Measurements from ENCODE around the gene ZCCHC24. TPM values are rescaled to one million over a fixed set of nuclear protein-coding genes. Genes with fewer than 3 reads are reported as not detected.

ZCCHC24 gene
- total RNA-seq, 2 experiments from 2014 or later = 0.67 to 0.85 TPM

DNA sequence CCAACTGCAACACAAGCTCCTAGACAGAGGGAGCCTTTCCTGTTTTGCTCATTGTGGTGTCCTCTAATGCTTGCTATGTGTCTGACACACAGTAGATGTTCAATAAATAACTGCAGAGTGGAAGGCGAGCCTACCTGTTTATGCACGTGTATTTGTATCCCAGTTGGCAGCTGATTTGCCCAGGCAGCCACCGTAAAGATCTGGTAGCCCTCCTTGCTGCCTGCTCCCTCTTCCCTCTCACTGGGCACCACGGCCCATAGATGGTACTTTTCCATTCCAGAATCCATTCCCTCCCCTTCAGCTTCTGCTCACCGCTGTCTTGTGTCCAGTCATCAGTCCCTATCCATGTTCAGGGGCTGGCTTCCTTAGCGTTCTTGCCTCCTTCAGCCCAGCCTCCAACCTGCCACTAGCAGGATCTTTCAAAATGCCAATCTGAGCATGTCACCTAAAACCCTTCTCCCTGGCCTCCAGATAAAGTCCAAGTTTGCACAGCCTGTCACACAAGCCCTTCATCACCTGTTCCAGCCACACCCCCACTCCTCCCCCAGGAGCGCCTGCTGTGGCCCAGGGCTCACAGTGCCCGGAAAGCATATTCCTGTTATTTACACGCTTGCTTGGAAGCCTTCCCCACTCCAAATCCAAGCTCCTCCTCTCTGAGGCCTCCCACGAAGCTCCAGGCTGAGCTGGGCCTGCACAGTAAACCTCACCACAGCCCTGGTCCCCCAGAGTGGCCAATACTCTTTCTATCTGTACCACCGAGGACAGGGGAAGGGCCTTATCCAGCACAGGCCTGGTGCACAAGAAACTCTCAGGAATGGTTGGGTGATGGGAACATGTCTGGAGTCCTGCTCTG lies 21.0 kb downstream of the ZCCHC24 start:
- ChIA-PET POLR2A (no interaction called here), CTCF (no interaction called here)
- TF ChIP-seq, protein P1, sequence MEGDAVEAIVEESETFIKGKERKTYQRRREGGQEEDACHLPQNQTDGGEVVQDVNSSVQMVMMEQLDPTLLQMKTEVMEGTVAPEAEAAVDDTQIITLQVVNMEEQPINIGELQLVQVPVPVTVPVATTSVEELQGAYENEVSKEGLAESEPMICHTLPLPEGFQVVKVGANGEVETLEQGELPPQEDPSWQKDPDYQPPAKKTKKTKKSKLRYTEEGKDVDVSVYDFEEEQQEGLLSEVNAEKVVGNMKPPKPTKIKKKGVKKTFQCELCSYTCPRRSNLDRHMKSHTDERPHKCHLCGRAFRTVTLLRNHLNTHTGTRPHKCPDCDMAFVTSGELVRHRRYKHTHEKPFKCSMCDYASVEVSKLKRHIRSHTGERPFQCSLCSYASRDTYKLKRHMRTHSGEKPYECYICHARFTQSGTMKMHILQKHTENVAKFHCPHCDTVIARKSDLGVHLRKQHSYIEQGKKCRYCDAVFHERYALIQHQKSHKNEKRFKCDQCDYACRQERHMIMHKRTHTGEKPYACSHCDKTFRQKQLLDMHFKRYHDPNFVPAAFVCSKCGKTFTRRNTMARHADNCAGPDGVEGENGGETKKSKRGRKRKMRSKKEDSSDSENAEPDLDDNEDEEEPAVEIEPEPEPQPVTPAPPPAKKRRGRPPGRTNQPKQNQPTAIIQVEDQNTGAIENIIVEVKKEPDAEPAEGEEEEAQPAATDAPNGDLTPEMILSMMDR (IDR thresholded peaks at IDR 0.05) = no peak
- Mint-ChIP-seq H3K27me3 (no peaks in the 10 kb centered on the region), H3K4me3 (no peak overlapping the region), H3K9me3 (no peaks in the 10 kb centered on the region), H3K4me1 (ENCODE audit: low read depth) (no peaks in the 10 kb centered on the region), H3K36me3 (ENCODE audit: low read depth) (no peaks in the 10 kb centered on the region), H3K27ac (no peak overlapping the region)
- H3K27me3 ChIP-seq (ENCODE audit: control insufficient read depth in 1 of 2, insufficient read depth in 2 of 2, low read length in 2 of 2) = no peaks in the 10 kb centered on the region
- no peak overlapping the region for H3K27ac ChIP-seq (ENCODE audit: low read depth in 1 of 2, low read length in 2 of 2)
- H3K4me3 ChIP-seq (ENCODE audit: low read length) = no peak overlapping the region
- no peak for ATAC-seq (ENCODE audit: poor library complexity)
- H3K4me1 ChIP-seq (ENCODE audit: insufficient read depth, low read length) = no peaks in the 10 kb centered on the region
- no peaks in the 10 kb centered on the region for H3K36me3 ChIP-seq (ENCODE audit: insufficient read depth, low read length)
- intact Hi-C loops (cut with DNase I, micrococcal nuclease) = no loop called here
- DNase-seq = no peak
- H3K9me3 ChIP-seq (ENCODE audit: control insufficient read depth in 1 of 2, insufficient read depth in 1 of 2, low read length in 2 of 2) = no peaks in the 10 kb centered on the region

DNA sequence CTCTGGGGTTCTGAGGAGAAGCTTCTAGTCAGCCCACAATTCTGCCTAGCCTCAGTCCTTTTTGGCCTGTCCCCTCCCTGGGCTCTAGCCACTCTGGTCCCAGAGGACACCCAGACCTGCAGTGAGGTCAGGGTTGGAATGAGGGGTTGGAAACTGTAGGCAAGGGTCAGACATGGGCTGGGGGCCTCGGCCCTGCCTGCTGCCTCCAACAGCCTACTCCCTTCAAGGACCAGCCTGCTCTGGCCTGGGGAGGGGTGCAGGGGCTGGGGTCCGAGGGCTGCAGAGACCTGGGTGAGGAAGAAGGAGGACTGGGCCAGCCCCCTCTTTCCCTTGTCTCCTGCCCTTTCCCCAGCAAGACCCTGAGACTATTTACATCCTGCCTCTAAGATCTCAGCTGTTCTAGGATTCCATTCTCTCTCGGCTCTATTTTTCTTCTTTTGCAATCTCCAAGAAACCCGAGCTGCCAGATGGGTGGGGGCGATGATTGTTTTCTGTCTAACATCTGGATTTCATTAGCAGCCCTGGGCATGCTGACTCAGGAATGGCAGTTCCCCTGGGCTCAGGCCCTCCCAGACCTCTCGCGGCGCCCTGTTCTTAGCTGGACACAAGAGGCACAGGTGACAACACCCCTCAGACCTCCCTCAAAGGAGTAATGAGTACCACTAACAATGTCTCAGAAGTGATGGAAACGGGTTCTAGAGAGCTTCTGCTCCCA lies 23.1 kb downstream of the ZCCHC24 start:
- H3K9me3 ChIP-seq (ENCODE audit: control insufficient read depth in 1 of 2, insufficient read depth in 1 of 2, low read length in 2 of 2) = no peaks in the 10 kb centered on the region
- intact Hi-C loops (cut with DNase I, micrococcal nuclease) = no loop called here
- ATAC-seq (ENCODE audit: poor library complexity) (no peak), DNase-seq (no peak)
- Mint-ChIP-seq H3K4me1 (ENCODE audit: low read depth) (no peaks in the 10 kb centered on the region), H3K27ac (no peak overlapping the region), H3K4me3 (no peak overlapping the region), H3K36me3 (ENCODE audit: low read depth) (no peaks in the 10 kb centered on the region), H3K27me3 (no peaks in the 10 kb centered on the region), H3K9me3 (no peaks in the 10 kb centered on the region)
- no peaks in the 10 kb centered on the region for H3K4me1 ChIP-seq (ENCODE audit: insufficient read depth, low read length)
- TF ChIP-seq, protein P1 (IDR thresholded peaks at IDR 0.05) = no peak
- H3K27ac ChIP-seq (ENCODE audit: low read depth in 1 of 2, low read length in 2 of 2) = no peak overlapping the region
- no peaks in the 10 kb centered on the region for H3K27me3 ChIP-seq (ENCODE audit: control insufficient read depth in 1 of 2, insufficient read depth in 2 of 2, low read length in 2 of 2)
- H3K4me3 ChIP-seq (ENCODE audit: low read length) = no peak overlapping the region
- ChIA-PET CTCF (no interaction called here), POLR2A (no interaction called here)
- no peaks in the 10 kb centered on the region for H3K36me3 ChIP-seq (ENCODE audit: insufficient read depth, low read length)

DNA sequence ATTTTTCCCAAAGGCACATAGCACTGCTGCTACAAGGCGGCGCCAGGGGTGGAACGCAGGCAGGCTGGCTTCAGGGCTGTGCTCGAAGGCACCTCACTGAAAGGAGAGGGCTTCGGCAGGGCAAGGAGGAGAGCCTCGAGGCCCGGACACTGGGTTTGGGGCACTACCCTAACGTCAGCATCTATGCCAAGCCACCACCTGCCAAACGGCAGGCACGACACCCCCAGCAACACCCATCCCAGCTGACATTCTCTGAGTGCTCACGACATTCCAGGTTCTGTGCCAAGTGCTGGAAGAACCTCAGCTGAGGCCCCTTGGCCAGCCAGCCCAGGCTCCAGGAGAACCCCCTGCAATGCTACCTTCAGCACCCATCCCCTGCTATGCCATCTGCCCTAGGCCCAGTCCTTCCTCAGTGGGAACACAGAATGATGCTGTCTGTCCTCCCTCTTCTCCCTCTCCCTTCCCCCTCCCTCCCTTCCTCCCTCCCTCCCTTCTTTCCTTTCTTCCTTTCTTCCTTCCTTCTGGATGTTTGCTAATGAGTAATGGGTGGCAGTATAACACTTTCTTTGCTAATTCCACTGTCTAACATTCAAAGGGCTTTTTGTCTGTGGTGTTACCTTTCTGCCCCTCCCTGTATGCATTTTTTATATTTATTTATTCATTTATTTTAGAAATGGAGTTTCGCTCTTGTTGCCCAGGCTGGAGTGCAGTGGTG lies 24.3 kb downstream of the ZCCHC24 start:
- H3K27me3 Mint-ChIP-seq = no peaks in the 10 kb centered on the region
- Histone ChIP-seq H3K9me3 (ENCODE audit: control insufficient read depth in 1 of 2, insufficient read depth in 1 of 2, low read length in 2 of 2) (no peaks in the 10 kb centered on the region), H3K4me3 (ENCODE audit: low read length) (no peak overlapping the region), H3K27ac (ENCODE audit: low read depth in 1 of 2, low read length in 2 of 2) (no peak overlapping the region), H3K27me3 (ENCODE audit: control insufficient read depth in 1 of 2, insufficient read depth in 2 of 2, low read length in 2 of 2) (no peaks in the 10 kb centered on the region), H3K4me1 (ENCODE audit: insufficient read depth, low read length) (no peaks in the 10 kb centered on the region), H3K36me3 (ENCODE audit: insufficient read depth, low read length) (no peaks in the 10 kb centered on the region)
- H3K9me3 Mint-ChIP-seq = no peaks in the 10 kb centered on the region
- TF ChIP-seq, protein P1 (IDR thresholded peaks at IDR 0.05) = no peak
- intact Hi-C loops (cut with DNase I, micrococcal nuclease) = no loop called here
- ATAC-seq (ENCODE audit: poor library complexity) (no peak), DNase-seq (no peak)
- no peaks in the 10 kb centered on the region for H3K36me3 Mint-ChIP-seq (ENCODE audit: low read depth)
- ChIA-PET CTCF (no interaction called here), POLR2A (no interaction called here)
- H3K4me1 Mint-ChIP-seq (ENCODE audit: low read depth) = no peaks in the 10 kb centered on the region
- no peak overlapping the region for H3K27ac Mint-ChIP-seq
- no peak overlapping the region for H3K4me3 Mint-ChIP-seq

All from CD4-positive, alpha-beta T cell (primary cell).